Measurements from ENCODE around the gene TTBK2. TPM values are rescaled to one million over a fixed set of nuclear protein-coding genes. Genes with fewer than 3 reads are reported as not detected.
"Not testable (repeated sequence)": the region's sequence is repeated elsewhere in the genome, so short reads cannot be mapped to it uniquely, and the experiment has no call there.

Gene TTBK2
- total RNA-seq, 2 donors from 2014 or later, result 17.9 to 24.8 TPM

GRCh38 chr15:42891569-42891968 lies 29.0 kb downstream of the TTBK2 start:
- Histone ChIP-seq H3K27me3 (ENCODE audit: control insufficient read depth, insufficient read depth, low read length, poor library complexity, severe bottlenecking) (no peaks in the 10 kb centered on the region), H3K9me3 (ENCODE audit: control insufficient read depth, low read length) (peaks cover 8% of the 10 kb centered on the region), H3K4me1 (ENCODE audit: control insufficient read depth, insufficient read depth, low read length) (no peaks in the 10 kb centered on the region), H3K4me3 (ENCODE audit: low read length) (no peak overlapping the region), H3K36me3 (ENCODE audit: control insufficient read depth, insufficient read depth, low read length) (no peaks in the 10 kb centered on the region), H3K27ac (ENCODE audit: low read depth, low read length) (no peak overlapping the region), H3K9ac (ENCODE audit: extremely low read depth, low read length, poor library complexity, severe bottlenecking) (no peak overlapping the region)
- Mint-ChIP-seq H3K27me3 (ENCODE audit: insufficient read depth) (no peaks in the 10 kb centered on the region), H3K4me3 (no peak overlapping the region), H3K9me3 (peaks cover 13% of the 10 kb centered on the region), H3K27ac (peak overlapping the region; percentile 31), H3K36me3 (ENCODE audit: low read depth) (peaks cover 18% of the 10 kb centered on the region), H3K4me1 (no peaks in the 10 kb centered on the region)
- DNase-seq, result no peak
- WGBS, 2 experiments (ENCODE audit: insufficient coverage in 1 of 2, insufficient read length in 1 of 2), result 94% methylated on average over 3 of the region's 3 CpGs; no CpG with 5 or more reads in 1 of the 2 experiments
- TF ChIP-seq, protein P1, sequence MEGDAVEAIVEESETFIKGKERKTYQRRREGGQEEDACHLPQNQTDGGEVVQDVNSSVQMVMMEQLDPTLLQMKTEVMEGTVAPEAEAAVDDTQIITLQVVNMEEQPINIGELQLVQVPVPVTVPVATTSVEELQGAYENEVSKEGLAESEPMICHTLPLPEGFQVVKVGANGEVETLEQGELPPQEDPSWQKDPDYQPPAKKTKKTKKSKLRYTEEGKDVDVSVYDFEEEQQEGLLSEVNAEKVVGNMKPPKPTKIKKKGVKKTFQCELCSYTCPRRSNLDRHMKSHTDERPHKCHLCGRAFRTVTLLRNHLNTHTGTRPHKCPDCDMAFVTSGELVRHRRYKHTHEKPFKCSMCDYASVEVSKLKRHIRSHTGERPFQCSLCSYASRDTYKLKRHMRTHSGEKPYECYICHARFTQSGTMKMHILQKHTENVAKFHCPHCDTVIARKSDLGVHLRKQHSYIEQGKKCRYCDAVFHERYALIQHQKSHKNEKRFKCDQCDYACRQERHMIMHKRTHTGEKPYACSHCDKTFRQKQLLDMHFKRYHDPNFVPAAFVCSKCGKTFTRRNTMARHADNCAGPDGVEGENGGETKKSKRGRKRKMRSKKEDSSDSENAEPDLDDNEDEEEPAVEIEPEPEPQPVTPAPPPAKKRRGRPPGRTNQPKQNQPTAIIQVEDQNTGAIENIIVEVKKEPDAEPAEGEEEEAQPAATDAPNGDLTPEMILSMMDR (conservative IDR thresholded peaks at IDR 0.05), result no peak

GRCh38 chr15:42890161-42890913 lies 30.2 kb downstream of the TTBK2 start:
- WGBS, 2 experiments (ENCODE audit: insufficient coverage in 1 of 2, insufficient read length in 1 of 2), result 82 to 85% methylated on average over 1 to 2 of the region's 2 CpGs
- Histone ChIP-seq H3K36me3 (ENCODE audit: control insufficient read depth, insufficient read depth, low read length) (no peaks in the 10 kb centered on the region), H3K4me1 (ENCODE audit: control insufficient read depth, insufficient read depth, low read length) (no peaks in the 10 kb centered on the region), H3K9ac (ENCODE audit: extremely low read depth, low read length, poor library complexity, severe bottlenecking) (no peak overlapping the region), H3K27ac (ENCODE audit: low read depth, low read length) (no peak overlapping the region), H3K9me3 (ENCODE audit: control insufficient read depth, low read length) (peaks cover 8% of the 10 kb centered on the region), H3K27me3 (ENCODE audit: control insufficient read depth, insufficient read depth, low read length, poor library complexity, severe bottlenecking) (no peaks in the 10 kb centered on the region), H3K4me3 (ENCODE audit: low read length) (no peak overlapping the region)
- H3K27me3 Mint-ChIP-seq (ENCODE audit: insufficient read depth), result no peaks in the 10 kb centered on the region
- H3K9me3 Mint-ChIP-seq, result peaks cover 13% of the 10 kb centered on the region
- no peaks in the 10 kb centered on the region for H3K4me1 Mint-ChIP-seq
- peaks cover 22% of the 10 kb centered on the region for H3K36me3 Mint-ChIP-seq (ENCODE audit: low read depth)
- H3K27ac Mint-ChIP-seq, result no peak overlapping the region
- TF ChIP-seq, protein P1 (conservative IDR thresholded peaks at IDR 0.05), result no peak
- peak; percentile 49 for DNase-seq
- no peak overlapping the region for H3K4me3 Mint-ChIP-seq

DNA sequence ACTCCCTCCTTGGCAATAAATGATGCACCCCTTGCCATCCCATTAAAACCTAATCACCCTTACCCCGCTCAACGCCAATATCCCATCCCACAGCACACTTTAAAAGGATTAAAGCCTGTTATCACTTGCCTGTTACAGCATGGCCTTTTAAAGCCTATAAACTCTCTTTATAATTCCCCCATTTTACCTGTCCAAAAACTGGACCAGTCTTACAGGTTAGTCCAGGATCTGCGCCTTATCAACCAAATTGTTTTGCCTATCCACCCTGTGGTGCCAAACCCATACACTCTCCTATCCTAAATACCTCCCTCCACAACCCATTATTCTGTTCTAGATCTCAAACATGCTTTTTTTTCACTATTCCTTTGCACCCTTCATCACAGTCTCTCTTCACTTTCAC lies 33.2 kb downstream of the TTBK2 start:
- H3K9ac ChIP-seq (ENCODE audit: extremely low read depth, low read length, poor library complexity, severe bottlenecking); H3K9me3 Mint-ChIP-seq; DNase-seq; H3K27me3 Mint-ChIP-seq (ENCODE audit: insufficient read depth); H3K4me1 Mint-ChIP-seq; H3K4me3 ChIP-seq (ENCODE audit: low read length); H3K27ac Mint-ChIP-seq; H3K27ac ChIP-seq (ENCODE audit: low read depth, low read length); H3K4me1 ChIP-seq (ENCODE audit: control insufficient read depth, insufficient read depth, low read length); H3K36me3 ChIP-seq (ENCODE audit: control insufficient read depth, insufficient read depth, low read length); H3K9me3 ChIP-seq (ENCODE audit: control insufficient read depth, low read length); H3K27me3 ChIP-seq (ENCODE audit: control insufficient read depth, insufficient read depth, low read length, poor library complexity, severe bottlenecking); H3K4me3 Mint-ChIP-seq: not testable (repeated sequence)
- H3K36me3 Mint-ChIP-seq (ENCODE audit: low read depth), result peaks cover 18% of the 10 kb centered on the region
- 89 to 94% methylated on average over 1 to 3 of the region's 3 CpGs for WGBS, 2 experiments (ENCODE audit: insufficient coverage in 1 of 2, insufficient read length in 1 of 2)
